DMS 273 (cell line): ENCODE results near the gene NCAPH2.
"Not testable (repeated sequence)": the region's sequence is repeated elsewhere in the genome, so short reads cannot be mapped to it uniquely, and the experiment has no call there.

ENCODE experiments used
- DNase-seq: peaks from one replicate; lab custom pipeline; 2025; ENCODE audit not compliant: unreplicated experiment; lab: John Stamatoyannopoulos, UW

The NCAPH2 gene

DNA sequence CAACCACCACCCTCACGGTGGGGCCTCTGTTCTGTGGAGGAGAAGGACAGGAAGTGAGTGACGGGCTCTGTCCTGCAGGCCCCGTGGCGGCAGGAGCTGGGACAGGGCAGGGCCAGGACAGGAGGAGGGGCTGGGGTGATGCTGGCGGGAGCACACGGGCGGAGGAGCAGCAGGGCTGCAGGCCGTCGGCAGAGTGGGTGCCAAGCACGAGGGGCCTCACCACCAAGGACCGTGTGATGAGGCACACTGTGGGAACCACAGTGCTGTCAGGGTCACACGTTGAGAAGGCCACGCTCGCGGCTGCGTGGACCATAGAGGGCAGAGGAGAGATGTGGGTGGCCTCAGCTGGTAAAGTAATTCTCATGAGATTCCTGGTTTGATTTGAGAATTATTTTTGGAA, 8.9 kb downstream of the NCAPH2 start:
- DNase-seq: no peak

DNA sequence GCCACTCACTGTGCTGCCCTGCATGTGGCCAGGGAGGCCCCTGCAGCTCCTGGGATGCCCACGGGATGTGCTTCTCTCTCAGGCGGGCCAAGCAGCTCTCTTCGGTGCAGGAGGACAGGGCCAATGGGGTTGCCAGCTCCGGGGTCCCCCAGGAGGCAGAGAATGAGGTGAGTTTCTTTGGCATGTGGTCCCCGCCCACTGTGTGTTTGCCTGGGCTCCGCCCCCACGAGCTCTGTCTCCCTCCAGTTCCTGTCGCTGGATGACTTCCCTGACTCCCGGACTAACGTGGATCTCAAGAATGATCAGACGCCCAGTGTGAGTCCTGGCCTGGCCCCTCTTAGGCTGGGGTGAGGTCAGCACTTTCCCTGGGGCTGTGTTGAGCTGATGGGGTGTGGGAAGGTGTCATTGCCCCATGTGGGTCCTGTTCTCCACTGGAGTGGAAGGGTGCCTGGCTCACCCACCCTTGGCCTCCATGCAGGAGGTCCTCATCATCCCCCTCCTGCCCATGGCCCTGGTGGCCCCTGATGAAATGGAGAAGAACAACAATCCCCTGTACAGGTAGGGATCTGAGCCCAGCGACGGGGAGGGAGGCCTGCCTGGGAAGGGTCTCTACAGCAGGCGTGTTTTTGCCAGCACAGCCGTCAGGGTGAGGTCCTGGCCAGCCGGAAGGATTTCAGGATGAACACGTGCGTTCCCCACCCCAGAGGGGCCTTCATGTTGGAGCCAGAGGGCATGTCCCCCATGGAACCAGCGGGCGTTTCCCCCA, 9.7 kb downstream of the NCAPH2 start:
- DNase-seq: no peak

DNA sequence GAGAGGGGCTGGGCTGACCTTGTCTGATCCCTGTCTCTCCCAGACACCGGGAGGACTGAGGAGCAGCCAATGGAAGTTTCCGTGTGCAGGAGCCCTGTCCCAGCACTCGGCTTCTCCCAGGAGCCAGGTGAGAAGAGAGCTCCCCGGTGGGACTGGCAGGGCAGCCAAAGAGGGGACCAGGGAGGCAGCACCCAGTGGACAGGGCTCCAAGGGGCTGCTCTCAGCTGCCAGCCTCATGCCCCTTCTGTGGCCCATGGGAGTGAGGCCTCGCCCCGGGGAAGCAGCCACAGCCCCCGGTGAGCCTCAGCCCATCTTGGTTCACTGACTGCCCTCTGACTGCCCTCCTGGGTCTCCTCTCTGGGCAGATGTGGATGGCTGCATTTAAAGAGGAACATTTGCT, 10.6 kb downstream of the NCAPH2 start:
- DNase-seq: no peak

DNA sequence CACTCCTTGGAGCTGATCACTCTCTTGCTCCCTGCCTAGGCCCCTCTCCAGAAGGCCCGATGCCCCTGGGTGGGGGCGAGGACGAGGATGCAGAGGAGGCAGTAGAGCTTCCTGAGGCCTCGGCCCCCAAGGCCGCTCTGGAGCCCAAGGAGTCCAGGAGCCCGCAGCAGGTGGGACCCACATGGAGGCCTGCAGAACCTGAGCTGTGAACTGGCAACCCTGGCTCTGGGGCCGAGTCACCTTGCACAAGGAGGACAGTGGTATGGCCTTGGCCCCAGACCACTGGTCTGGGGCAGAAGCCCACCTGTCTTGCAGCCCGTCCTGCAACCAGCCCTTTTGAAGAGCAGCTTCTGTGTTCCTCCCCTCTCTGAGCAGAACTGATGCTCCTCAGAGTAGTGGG, 11.1 kb downstream of the NCAPH2 start:
- no peak for DNase-seq

DNA sequence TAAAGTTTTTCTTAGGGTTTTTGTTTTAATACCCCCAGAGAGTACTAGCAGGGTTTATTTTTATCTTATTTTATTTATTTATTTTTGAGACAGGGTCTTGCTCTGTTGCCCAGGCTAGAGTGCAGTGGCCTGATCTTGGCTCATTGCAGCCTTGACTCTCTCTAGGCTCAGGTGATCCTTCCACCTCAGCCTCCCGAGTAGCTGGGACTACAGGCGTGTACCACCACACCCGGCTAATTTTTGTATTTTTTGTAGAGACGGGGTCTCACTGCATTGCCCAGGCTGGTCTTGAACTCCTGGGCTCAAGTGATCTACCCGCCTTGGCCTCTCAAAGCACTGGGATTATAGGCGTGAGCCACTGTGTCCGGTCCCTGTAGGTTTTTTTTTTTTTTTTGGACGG, 12.2 kb downstream of the NCAPH2 start:
- not testable (repeated sequence) for DNase-seq

DNA sequence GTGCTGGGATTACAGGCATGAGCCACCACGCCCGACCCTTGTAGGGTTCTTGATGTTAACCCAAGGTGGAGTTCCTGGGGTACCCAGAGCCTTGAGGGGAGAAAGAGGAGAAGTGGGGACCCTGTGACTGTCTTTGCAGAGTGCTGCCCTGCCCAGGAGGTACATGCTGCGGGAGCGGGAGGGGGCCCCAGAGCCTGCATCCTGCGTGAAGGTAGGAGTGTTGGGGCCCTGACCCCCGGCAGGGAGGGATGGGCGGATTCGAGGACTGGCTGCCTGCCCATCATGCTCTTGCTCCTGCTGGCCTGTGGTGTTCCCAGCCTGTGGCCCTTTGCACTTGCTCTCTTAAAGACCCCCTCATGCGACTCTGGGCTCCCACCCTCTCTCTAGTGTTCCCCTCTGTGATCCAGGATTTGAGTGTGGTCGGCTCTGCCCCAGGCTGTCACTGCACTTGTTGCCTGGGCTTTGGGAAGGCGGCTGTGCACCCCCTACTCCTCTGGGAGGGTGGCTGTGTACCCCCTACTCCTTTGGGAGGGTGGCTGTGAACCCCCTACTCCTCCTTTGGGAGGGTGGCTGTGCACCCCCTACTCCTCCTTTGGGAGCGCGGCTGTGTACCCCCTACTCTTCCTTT, 12.9 kb downstream of the NCAPH2 start:
- no peak for DNase-seq

DNA sequence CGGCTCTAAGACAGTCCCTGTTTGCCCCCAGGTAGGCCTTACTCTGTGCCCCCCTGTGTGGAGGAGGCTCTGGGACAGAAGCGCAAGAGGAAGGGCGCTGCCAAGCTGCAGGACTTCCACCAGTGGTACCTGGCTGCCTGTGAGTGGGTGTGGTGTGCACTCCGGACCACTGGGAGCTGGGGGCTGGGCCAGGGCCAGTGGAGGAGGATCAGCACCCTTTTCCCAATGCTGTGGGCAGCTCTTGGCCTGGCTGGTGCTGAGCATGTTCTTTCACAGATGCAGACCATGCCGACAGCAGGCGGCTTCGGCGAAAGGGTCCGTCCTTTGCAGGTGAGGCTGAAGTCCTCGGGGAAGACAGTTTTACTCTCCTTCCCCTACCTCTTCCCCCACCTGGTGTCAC, 13.7 kb downstream of the NCAPH2 start:
- DNase-seq: no peak

DNA sequence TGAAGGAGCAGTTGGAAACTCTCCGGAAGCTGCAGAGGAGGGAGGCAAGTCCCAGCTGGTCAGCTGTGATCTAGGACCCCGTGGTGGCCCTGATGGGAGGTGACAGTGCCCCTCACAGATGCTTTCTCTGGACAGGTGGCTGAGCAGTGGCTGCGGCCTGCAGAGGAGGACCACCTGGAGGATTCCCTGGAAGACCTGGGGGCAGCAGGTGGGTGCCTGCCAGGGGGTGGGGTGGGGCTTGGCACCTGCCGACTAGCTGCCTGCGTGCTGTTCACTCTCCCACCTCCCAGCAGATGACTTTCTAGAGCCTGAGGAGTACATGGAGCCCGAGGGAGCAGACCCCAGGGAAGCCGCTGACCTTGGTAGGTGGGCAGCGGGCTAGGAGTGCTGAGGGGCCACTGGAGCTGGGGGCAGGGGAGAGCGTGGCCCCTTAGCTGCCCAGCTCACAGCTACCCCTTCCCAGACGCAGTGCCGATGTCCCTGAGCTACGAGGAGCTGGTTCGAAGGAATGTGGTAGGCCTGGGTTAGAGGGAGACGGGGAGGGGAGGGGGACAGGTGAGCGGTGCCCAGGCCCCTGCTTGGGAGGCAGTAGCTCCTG, 14.3 kb downstream of the NCAPH2 start:
- DNase-seq: no peak

DNA sequence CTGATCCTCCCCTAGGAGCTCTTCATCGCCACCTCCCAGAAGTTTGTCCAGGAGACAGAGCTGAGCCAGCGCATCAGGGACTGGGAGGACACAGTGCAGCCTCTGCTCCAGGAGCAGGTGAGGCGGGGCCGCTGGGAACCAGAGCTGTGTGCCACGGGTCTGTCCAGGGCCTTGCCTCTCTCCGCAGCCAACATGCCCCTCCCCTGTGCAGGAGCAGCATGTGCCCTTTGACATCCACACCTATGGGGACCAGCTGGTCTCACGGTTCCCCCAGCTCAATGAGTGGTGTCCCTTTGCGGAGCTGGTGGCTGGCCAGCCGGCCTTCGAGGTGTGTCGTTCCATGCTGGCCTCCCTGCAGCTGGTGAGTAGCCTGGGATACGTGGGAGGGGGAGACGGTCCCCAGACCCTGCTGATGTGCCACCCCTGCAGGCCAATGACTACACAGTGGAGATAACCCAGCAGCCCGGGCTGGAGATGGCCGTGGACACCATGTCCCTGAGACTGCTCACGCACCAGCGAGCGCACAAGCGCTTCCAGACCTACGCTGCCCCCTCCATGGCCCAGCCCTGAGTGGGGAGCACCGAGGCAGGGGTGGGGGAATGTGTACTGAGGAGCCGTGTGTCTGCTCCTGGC, 14.9 kb downstream of the NCAPH2 start:
- DNase-seq: no peak

DNA sequence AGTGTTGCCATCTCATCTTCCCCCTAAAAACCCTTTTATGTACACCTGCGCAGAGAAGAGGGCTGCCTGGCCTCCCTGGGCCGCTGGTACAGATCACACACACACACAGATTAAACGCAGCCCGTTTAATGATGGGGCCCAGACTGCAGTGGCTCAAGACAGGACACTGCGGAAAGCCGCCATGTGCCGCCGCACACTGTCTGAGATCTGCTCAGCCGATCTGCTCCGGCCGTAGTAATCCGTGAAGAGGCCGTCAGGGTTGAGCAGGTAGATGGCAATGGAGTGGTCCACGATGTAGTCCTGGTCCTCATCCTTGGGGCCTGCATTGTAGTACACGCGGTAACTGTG, 15.4 kb downstream of the NCAPH2 start:
- DNase-seq: no peak

DNA sequence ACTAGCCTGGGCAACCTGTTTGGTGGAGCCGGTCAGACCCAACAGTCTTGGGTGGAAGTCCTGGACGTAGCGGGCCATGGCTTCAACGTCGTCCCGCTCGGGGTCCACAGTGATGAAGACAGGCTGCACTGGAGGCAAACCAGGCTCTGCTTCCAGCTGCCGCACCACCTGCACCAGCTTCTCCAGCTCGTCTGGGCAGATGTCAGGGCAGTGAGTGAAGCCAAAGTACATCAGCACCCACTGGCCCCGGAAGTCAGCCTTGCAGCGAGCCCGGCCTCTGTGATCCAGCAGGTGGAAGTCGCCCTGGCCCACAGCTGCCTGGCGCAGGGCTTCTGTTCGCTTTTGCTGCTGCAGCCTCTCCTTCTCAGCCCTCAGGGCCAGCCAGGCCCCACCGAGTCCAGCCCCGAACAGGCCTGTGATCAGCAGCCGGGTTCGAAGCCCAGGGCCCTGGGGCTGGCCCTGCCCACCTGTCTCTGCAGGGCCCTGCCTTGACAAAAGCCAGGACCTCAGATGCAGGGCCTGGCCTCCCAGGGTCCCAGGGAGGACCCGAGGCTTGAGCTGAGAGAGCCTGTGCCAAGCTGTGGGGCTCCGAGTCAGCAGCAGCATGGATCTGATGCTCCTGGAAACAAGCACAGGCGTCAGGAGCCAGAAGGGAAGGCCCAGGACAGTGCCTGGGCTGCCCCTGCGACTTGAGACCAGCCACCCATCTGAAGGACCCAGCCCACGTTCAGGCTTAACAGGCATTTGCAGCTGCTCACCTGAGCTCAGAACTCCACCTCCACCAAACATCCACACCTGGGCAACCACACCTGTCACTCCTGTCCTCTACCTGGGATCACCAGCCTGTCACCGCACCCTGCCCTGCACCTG, 16.0 kb downstream of the NCAPH2 start:
- peak; percentile 74 for DNase-seq

DNA sequence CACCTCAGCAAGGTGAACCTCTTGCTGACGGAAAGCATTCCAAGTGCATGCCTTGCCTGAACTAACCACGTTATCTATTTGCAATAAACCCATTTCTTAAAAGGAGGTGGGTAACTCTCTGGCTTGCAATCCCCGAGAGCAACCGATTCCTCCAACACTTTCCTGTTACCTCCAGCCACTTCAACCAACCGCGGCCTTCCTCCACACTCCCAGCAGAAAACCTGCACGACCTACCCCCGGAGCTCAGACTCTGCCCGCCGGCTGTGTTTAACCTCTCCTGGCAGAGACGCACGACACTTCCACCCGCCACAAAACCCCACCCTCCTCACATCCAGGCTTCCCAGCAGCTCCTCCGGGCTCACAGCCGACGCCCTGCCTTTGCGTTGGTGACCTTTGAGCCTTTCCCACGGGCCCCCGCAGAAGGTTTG, 16.7 kb downstream of the NCAPH2 start:
- DNase-seq: peak; percentile 63

DNA sequence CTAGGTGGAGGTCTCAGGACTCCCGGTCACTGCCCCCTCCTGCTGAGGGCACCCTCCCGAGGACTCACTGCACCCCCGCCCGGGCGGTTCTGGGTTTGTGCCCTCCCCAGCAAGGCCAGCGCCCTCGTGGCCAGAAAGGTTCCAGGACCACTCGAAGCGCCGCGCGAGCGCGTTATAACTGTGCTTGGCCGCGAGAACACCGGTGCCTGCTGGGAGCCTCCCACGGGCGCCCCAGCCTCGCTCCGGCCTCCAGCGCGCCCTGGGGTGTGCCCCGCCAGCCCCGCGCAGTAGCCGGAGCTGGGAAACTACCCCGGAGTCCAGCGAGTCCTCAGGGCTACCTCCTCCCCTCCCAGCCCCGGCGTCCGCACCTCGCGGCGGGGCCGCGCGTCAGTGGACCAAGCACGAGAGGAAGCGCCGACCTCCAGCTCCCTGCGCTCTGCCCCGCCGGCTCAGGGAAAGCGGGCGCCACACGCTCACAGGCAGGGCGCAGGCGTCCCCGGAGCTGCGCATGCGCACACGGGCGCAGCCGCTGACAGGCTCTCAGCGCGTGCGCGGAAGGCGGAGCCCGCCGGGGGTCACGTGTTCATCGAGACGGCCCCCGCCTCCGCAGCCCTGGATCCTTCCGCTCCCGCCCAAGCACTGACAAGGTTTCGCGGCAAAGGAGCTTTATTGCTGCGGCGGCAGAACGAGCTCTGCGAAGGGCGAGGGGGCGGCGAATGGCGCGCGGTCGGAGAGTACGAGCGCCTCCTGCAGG, 17.3 kb downstream of the NCAPH2 start, which contains the start of gene SCO2:
Gene SCO2, minus strand, starts transcription at position 495 of the 754 bp plus-strand sequence. CDS start 1,187 bp downstream, outside the sequence.
- DNase-seq: peak; percentile 98

DNA sequence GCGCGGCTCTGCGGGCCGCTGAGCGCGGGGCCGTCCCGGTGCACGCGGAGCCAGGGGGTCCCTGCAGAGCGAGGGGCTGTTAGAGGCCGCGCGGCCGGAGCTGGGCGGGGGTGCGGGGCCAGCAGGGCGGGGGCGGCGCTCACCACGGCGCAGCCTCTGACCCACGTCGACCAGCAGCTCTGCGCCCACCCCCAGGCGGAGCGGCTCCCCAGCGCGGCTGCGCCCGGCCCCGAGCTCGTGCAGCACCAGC, 17.8 kb downstream of the NCAPH2 start:
- DNase-seq: no peak

DNA sequence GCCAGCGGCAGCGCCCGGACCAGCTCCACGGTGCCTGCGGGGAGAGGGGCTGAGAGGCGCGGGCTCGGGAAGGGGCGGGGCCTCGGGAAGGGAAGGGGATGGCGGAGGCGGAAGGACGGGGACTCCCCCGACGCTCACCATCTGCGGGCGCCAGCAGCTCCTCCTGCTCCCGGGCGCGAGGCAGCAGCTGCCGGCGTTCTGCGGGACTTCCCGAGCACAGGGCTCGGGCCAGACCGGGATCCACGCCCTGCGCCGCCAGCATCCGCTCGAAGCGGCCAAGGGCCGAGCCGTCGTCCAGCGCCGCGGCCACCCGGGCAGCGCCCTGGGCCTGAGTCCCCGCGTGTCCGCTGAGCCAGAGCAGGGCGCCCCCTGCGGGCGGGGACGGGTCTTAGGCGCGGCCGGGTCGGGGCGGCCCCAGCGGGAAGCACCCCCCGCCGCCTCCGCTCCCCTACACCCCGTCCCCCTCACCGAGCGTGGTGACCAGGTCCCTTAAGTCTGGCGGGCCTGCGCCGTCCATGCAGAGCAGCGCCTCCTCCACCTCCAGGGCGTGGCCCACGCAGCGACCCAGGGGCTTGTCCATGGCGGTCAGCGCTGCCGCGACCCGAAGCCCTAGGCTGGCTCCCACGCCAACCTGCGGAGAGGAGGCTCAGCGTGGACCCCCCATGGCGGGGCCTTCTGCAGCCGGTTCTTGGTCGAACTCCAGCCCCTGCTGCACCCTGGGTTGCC, 18.2 kb downstream of the NCAPH2 start:
- peak; percentile 91 for DNase-seq

DNA sequence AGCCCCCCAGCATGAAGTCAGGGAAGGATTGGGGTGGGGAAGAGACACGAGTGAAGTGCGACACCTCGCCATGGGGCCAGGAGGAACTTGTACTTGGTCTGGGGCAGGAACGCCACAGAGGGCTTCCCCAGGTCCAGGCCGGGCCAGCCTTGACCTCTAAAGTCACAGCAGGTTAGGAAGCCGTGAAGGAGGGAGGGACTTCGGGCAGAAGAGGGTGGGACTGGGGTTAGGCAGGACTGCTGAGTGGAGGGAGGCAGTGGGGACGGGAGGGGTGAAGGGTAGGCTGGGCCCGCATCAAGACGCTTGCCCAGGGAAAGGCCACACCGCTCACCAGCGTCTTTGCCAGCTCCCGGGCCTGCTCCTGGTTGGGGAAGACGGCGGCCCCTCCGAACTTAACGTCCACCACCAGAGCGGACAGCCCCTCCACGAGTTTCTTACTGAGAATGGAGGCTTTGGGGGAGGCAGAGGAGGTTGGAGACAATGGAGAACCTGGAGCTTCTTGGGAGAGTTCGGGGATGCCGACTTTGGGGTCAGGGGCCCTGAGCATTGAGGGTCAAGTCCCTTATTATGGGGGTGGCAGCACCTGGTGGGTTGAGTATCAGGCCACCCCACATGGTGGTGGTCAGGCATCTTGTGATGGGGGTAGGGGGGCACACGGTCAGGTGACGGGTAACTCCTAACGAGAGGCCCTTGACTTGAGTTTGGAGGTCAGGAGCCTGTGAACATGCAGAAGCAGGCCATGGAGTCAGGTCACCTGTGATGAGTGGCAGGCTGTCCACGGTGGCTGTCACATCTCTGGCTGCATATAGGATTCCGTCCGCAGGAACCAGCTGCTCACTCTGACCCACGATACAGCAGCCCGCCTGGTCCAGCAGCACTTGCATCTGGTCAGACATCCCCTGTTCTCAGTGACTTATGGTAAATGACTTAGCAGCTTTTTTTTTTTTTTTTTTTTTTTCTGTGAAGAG, 19.1 kb downstream of the NCAPH2 start:
- DNase-seq: peak; percentile 27

DNA sequence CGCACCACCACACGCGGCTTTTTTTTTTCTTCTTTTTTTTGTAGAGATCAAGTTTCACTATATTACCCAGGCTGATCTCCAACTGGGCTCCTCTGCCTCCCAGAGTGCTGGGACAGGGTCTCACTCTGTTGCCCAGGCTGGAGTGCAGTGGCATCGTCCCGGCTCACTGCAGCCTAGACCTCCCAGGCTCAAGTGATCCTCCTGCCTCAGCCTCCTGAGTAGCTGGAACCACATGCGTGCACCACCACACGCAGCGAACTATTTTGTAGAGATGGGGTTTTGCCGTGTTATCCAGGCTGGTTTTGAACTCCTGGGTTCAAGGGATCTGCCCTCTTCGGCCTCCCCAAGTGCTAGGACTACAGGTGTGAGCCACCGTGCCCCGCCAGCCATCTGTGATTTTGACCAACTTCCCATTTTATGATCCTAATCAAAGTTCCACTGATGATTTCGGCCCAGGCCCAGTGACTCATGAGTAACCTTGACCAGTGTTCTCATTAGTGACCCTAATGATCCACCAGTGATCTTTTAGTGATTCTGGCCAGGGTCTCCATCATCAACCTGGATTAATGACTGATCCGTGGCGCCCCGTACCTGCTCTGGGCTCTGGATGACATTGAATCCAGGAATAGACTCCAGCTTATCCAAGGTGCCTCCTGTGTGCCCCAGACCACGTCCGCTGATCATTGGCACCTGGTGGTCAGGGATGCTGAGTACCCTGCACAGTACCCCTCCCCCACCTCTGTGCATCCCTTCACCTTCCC, 20.1 kb downstream of the NCAPH2 start:
- DNase-seq: no peak
